BJ (cell line): ENCODE data around the gene TMEM14C. TPM values are rescaled to one million over a fixed set of nuclear protein-coding genes. Genes with fewer than 3 reads are reported as not detected.
"Not testable (repeated sequence)": the region's sequence is repeated elsewhere in the genome, so short reads cannot be mapped to it uniquely, and the experiment has no call there.

Experiments
- CTCF ChIA-PET: fragments of 350-600 bp; formaldehyde crosslinking; extraction: SDS; loops from one replicate; lab custom pipeline; 2021; ENCODE audit warnings: antibody characterized with exemption, inconsistent platforms; lab: Yijun Ruan, JAX
- POLR2A ChIA-PET: fragments of 300-600 bp; sonication (Branson Sonifier 250); formaldehyde crosslinking; extraction: SDS; loops from one replicate; lab custom pipeline; 2021; ENCODE audit warnings: antibody characterized with exemption; lab: Charles Lee
- DNase-seq: peaks from one replicate; pipeline ENCODE4 v3.0.0-alpha.2; 2011; ENCODE audit warnings: low read depth
- H3K27me3 ChIP-seq: 2 replicates; pipeline ENCODE4 v1.6.0; 2011; ENCODE audit warnings: low read length; ENCODE audit not compliant: control insufficient read depth, insufficient read depth
- H3K36me3 ChIP-seq: 2 replicates; pipeline ENCODE4 v1.5.1; 2011; ENCODE audit warnings: low read length; ENCODE audit not compliant: control insufficient read depth, insufficient read depth
- H3K4me3 ChIP-seq: 2 replicates; pipeline ENCODE4 v1.5.1; 2011; ENCODE audit warnings: low read depth, mild to moderate bottlenecking, control low read depth, low read length
- CTCF ChIP-seq: IDR thresholded peaks from 2 replicates; pipeline ENCODE4 v1.5.1; 2011; ENCODE audit warnings: low read depth, mild to moderate bottlenecking, control low read depth, inconsistent platforms, low read length, moderate library complexity; ENCODE audit not compliant: insufficient read depth
- polyA plus RNA-seq: library from polyadenylated mRNA; depleted of rRNA; stranded (reverse); fragments of >200 nt; gene quantifications from 2 replicates; pipeline ENCODE4 v1.2.3, GENCODE V29; 2011

The TMEM14C gene
- polyA plus RNA-seq, 1 experiment: 210 TPM

GRCh38 chr6:10713962-10714361, 8.9 kb upstream of the TMEM14C start:
- Histone ChIP-seq H3K4me3 (no peak overlapping the region), H3K36me3 (0 out of 2 replicates have a peak, but pooled peaks cover 1% of the 10 kb centered on the region), H3K27me3 (no peaks in the 10 kb centered on the region)
- no peak for DNase-seq
- no peak for TF ChIP-seq CTCF
- ChIA-PET CTCF (no interaction called here), POLR2A (no interaction called here)

GRCh38 chr6:10719296-10719963, 3.4 kb upstream of the TMEM14C start:
- DNase-seq: no peak
- H3K27me3 ChIP-seq: no peaks in the 10 kb centered on the region
- peak overlapping the region; percentile 39 for H3K4me3 ChIP-seq
- POLR2A ChIA-PET: no interaction called here
- CTCF ChIA-PET: interaction anchor here (0.6 to 3.7 kb wide), 5 partner anchors 8 to 241 kb away, joined by 3 to 12 read pairs (median 4); no protein-coding TSS in a partner anchor
- no peaks in the 10 kb centered on the region for H3K36me3 ChIP-seq
- no peak for TF ChIP-seq CTCF

- ChIA-PET CTCF (interaction anchor here (0.6 to 3.7 kb wide), 4 partner anchors 9 to 242 kb away, joined by 3 to 12 read pairs (median 4); no protein-coding TSS in a partner anchor), POLR2A (no interaction called here)
- H3K4me3 ChIP-seq: peak overlapping the region; percentile 39
- no peaks in the 10 kb centered on the region for H3K36me3 ChIP-seq
- TF ChIP-seq CTCF: no peak
- H3K27me3 ChIP-seq: no peaks in the 10 kb centered on the region
- DNase-seq: no peak
Observed at GRCh38 chr6:10719964-10720264, 3.0 kb upstream of the TMEM14C start.

DNA sequence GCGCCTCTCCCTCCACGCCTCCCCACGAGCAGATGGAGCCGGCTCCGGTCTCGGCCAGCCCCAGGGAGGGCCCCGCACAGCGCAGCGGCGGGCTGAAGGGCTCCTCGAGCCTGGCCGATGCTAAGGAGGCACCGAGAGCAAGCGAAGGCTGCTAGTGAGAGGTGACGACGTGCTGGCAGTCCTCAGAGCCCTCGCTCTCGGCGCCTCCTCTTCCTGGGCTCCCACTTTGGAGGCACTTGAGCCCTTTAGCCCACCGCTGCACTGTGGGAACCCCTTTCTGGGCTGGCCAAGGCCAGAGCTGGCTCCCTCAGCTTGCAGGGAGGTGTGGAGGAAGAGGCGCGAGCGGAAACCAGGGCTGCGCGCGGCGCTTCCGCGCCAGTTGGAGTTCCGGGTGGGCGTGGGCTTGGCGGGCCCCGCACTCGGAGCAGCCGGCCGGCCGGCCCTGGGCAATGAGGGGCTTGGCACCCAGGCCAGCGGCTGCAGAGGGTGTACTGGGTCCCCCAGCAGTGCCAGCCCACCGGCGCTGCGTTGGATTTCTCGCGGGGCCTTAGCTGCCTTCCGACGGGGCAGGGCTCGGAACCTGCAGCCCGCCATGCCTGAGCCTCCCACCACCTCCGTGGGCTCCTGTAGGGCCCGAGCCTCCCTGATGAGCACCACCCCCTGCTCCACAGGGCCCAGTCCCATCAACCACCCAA, 2.5 kb upstream of the TMEM14C start:
- DNase-seq: no peak
- TF ChIP-seq CTCF: no peak
- Histone ChIP-seq H3K27me3 (no peaks in the 10 kb centered on the region), H3K4me3 (peak overlapping the region; percentile 39), H3K36me3 (peaks cover 1% of the 10 kb centered on the region; the same call in 1 of the 2 replicates)
- POLR2A ChIA-PET: no interaction called here
- CTCF ChIA-PET: interaction anchor here (0.6 to 3.7 kb wide), 4 partner anchors 9 to 242 kb away, joined by 3 to 12 read pairs (median 4); no protein-coding TSS in a partner anchor

DNA sequence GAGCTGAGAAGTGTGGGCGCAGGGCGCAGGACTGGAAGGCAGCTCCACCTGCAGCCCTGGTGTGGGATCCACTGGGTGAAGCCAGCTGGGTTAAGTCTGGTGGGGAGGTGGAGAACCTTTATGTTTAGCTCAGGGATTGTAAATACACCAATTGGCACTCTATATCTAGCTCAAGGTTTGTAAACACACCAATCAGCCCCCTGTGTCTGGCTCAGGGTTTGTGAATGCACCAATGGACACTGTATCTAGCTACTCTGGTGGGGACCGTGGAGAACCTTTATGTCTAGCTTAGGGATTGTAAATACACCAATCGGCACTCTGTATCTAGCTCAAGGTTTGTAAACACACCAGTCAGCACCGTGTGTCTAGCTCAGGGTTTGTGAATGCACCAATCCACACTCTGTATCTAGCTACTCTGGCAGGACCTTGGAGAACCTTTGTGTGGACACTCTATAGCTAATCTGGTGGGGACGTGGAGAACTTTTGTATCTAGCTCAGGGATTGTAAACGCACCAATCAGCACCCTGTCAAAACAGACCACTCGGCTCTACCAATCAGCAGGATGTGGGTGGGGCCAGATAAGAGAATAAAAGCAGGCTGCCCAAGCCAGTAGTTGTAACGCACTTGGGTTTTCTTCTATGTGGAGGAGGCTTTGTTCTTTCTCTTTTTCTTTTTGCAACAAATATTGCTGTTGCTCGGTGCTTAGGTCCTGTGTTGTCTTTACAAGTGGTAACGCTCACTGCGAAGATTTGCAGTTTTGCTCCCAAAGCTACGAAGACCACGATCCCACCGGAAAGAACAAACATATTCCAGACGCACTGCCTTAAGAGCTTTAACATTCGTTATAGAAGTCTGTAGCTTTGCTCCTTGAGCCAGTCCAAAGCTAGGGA, 1.7 kb upstream of the TMEM14C start:
- POLR2A ChIA-PET: not testable (repeated sequence)

More for the DNA sequence above, 1.7 kb upstream of the TMEM14C start:
- DNase-seq, H3K36me3 ChIP-seq, H3K27me3 ChIP-seq: not testable (repeated sequence)
- peak overlapping the region; percentile 39 for H3K4me3 ChIP-seq
- CTCF ChIA-PET: interaction anchor here (1.1 to 3.7 kb wide), 2 partner anchors 10 to 22 kb away, joined by 3 to 12 read pairs; no protein-coding TSS in a partner anchor
